Measurements from ENCODE around the gene ARF6. TPM values are rescaled to one million over a fixed set of nuclear protein-coding genes. Genes with fewer than 3 reads are reported as not detected.

The ARF6 gene
- total and polyA plus RNA-seq, 7 experiments from 2014 or later: 61.9 to 173 (median 90.6) TPM

DNA sequence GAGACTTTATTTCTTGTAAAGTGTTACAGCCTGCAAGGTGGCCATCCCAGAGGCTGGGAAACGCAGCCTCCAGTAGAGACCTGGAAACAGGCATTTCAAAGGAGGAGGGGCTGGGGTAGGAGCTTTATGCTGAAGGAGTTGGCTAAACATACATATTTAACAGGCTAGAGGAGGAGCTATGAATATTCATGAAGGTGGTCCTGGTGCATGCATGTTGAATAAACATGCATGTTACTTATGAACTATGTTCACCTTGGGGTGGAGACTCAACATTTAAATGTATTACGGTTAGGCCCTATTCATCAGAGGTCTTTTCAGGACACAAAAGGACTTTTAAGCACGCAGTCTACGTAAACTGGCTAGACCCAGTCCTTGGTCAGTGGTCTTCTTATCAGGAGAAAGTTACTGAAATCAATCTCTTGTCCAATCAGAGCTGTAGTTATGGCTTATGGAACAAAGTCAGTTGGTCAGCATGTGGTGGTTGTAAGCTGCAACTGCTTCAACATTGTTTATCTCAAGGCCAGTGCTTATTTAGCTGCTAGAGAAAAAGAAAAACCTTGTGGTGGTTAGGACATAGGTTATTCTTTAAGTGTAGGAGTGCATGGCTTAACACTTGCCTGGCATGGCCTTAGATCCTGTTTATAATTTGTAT, 11.4 kb upstream of the ARF6 start:
- Histone ChIP-seq H3K27me3 (ENCODE audit: control insufficient read depth in 2 of 2, insufficient read depth in 2 of 2, low read length in 2 of 2) (no peaks in the 10 kb centered on the region), H3K36me3 (ENCODE audit: control insufficient read depth in 2 of 3, insufficient read depth in 3 of 3, low read length in 3 of 3) (no peaks in the 10 kb centered on the region), H3K4me3 (ENCODE audit: low read length) (no peak overlapping the region), H3K4me1 (ENCODE audit: control insufficient read depth in 2 of 2, insufficient read depth in 2 of 2, low read length in 2 of 2) (peaks cover 0 to 6% of the 10 kb centered on the region in 2 donors), H3K9me3 (ENCODE audit: control insufficient read depth in 2 of 3, low read length in 3 of 3) (no peaks in the 10 kb centered on the region), H3K27ac (ENCODE audit: low read depth, low read length) (no peak overlapping the region)
- H3K9me3 Mint-ChIP-seq: no peaks in the 10 kb centered on the region
- peaks cover 0 to 3% (median 0%) of the 10 kb centered on the region in 5 donors for H3K36me3 Mint-ChIP-seq
- no peak overlapping the region for H3K4me3 Mint-ChIP-seq
- ChIA-PET CTCF (interaction anchor here (1.0 to 3.0 kb wide), 4 partner anchors 11 to 181 kb away, joined by 3 to 12 read pairs (median 7); partner anchors contain the start of gene ARF6), POLR2A (interaction anchor here (0.6 to 2.6 kb wide), 12 partner anchors 9 to 293 kb away, joined by 3 to 15 read pairs (median 4); no protein-coding TSS in a partner anchor)
- peak overlapping the region in 2 of 9 donors; percentile 16 to 25 for H3K27ac Mint-ChIP-seq
- H3K4me1 Mint-ChIP-seq: peaks cover 10 to 39% (median 12%) of the 10 kb centered on the region in 7 donors
- ATAC-seq (no peak), DNase-seq (no peak)
- no peaks in the 10 kb centered on the region for H3K27me3 Mint-ChIP-seq
- intact Hi-C loops (cut with micrococcal nuclease): no loop called here

- no peak overlapping the region for H3K4me3 Mint-ChIP-seq
- peaks cover 0 to 6% of the 10 kb centered on the region in 2 donors for H3K4me1 ChIP-seq (ENCODE audit: control insufficient read depth in 2 of 2, insufficient read depth in 2 of 2, low read length in 2 of 2)
- peak; percentile 26 for ATAC-seq
- no peak overlapping the region for H3K4me3 ChIP-seq (ENCODE audit: low read length)
- H3K27me3 Mint-ChIP-seq: no peaks in the 10 kb centered on the region
- H3K27ac ChIP-seq (ENCODE audit: low read depth, low read length): no peak overlapping the region
- DNase-seq: no peak
- POLR2A ChIA-PET: interaction anchor here (1.6 to 2.3 kb wide), 3 partner anchors 9 to 20 kb away, joined by 7 to 15 read pairs (median 9); no protein-coding TSS in a partner anchor
- CTCF ChIA-PET: no interaction called here
- H3K36me3 Mint-ChIP-seq: peaks cover 0 to 3% (median 0%) of the 10 kb centered on the region in 5 donors
- no peaks in the 10 kb centered on the region for H3K27me3 ChIP-seq (ENCODE audit: control insufficient read depth in 2 of 2, insufficient read depth in 2 of 2, low read length in 2 of 2)
- no peaks in the 10 kb centered on the region for H3K9me3 ChIP-seq (ENCODE audit: control insufficient read depth in 2 of 3, low read length in 3 of 3)
- intact Hi-C loops (cut with micrococcal nuclease): no loop called here
- H3K4me1 Mint-ChIP-seq: peaks cover 10 to 45% (median 12%) of the 10 kb centered on the region in 7 donors
- H3K36me3 ChIP-seq (ENCODE audit: control insufficient read depth in 2 of 3, insufficient read depth in 3 of 3, low read length in 3 of 3): no peaks in the 10 kb centered on the region
- no peak overlapping the region for H3K27ac Mint-ChIP-seq
- H3K9me3 Mint-ChIP-seq: no peaks in the 10 kb centered on the region
Measured at GRCh38 chr14:49882826-49883694, 9.8 kb upstream of the ARF6 start.

DNA sequence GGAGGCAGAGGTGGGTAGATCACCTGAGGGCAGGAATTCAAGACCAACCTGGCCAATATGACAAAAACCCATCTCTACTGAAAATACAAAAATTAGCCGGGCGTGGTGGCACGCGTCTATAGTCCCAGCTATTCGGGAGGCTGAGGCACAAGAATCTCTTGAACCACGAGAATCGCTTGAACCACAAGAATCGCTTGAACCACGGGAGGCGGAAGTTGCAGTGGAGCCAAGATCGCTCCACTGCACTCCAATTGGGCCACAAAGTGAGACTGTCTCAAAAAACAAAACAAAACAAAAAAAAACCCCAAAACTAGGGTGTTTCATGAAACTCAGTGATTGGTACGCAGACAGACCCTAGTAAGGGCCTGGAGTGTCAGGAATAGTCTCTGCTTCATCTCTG, 6.4 kb upstream of the ARF6 start:
- ATAC-seq: peak; percentile 12
- no peaks in the 10 kb centered on the region for H3K9me3 Mint-ChIP-seq
- no peaks in the 10 kb centered on the region for H3K27me3 Mint-ChIP-seq
- Histone ChIP-seq H3K4me3 (ENCODE audit: low read length) (no peak overlapping the region), H3K4me1 (ENCODE audit: control insufficient read depth in 2 of 2, insufficient read depth in 2 of 2, low read length in 2 of 2) (peaks cover 0 to under 1% of the 10 kb centered on the region in 2 donors), H3K9me3 (ENCODE audit: control insufficient read depth in 2 of 3, low read length in 3 of 3) (no peaks in the 10 kb centered on the region), H3K36me3 (ENCODE audit: control insufficient read depth in 2 of 3, insufficient read depth in 3 of 3, low read length in 3 of 3) (no peaks in the 10 kb centered on the region), H3K27ac (ENCODE audit: low read depth, low read length) (no peak overlapping the region), H3K27me3 (ENCODE audit: control insufficient read depth in 2 of 2, insufficient read depth in 2 of 2, low read length in 2 of 2) (no peaks in the 10 kb centered on the region)
- peak overlapping the region in 6 of 9 donors; percentile 29 to 65 (median 40) for H3K27ac Mint-ChIP-seq
- H3K36me3 Mint-ChIP-seq: peaks cover 0 to 3% (median 0%) of the 10 kb centered on the region in 5 donors
- DNase-seq: no peak
- H3K4me3 Mint-ChIP-seq: peak overlapping the region in 1 of 10 donors; percentile 13
- ChIA-PET CTCF (interaction anchor here (1.0 kb wide), 1 partner anchor 34 kb away, joined by 3 read pairs; the partner anchor contains the start of gene NEMF), POLR2A (interaction anchor here (1.1 kb wide), 1 partner anchor 85 kb away, joined by 3 read pairs; no protein-coding TSS in a partner anchor)
- intact Hi-C loops (cut with micrococcal nuclease): no loop called here
- peaks cover 0 to 29% (median under 1%) of the 10 kb centered on the region in 7 donors for H3K4me1 Mint-ChIP-seq

DNA sequence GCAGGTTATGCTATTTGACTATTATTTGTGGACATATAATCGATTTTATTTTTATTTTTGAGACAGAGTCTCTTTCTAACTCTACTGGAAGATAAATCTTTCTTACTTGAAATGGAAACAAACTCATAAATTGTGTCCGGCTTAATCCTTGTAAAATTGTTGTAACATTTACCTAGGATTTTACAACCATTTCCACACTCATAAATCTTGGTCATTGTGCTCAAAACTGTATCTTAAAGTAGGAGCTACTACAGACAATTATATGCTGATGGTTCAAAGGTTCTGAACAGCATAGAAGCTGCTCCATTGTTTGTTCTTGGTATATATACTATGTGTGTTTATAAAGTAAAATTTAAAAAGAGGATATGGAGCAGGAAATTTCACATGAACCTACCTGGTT, 4.6 kb upstream of the ARF6 start:
- no peaks in the 10 kb centered on the region for H3K9me3 ChIP-seq (ENCODE audit: control insufficient read depth in 2 of 3, low read length in 3 of 3)
- Mint-ChIP-seq H3K27me3 (no peaks in the 10 kb centered on the region), H3K36me3 (peaks cover 0 to 4% (median 4%) of the 10 kb centered on the region in 5 donors), H3K9me3 (peaks cover 0 to 4% (median 0%) of the 10 kb centered on the region in 11 donors), H3K27ac (peak overlapping the region in 1 of 9 donors; percentile 70), H3K4me1 (peaks cover 7 to 31% (median 10%) of the 10 kb centered on the region in 7 donors), H3K4me3 (no peak overlapping the region)
- peaks cover 0 to 5% (median 0%) of the 10 kb centered on the region in 3 experiments for H3K36me3 ChIP-seq (ENCODE audit: control insufficient read depth in 2 of 3, insufficient read depth in 3 of 3, low read length in 3 of 3)
- ChIA-PET CTCF (interaction anchor here (0.8 to 1.2 kb wide), 2 partner anchors 23 to 112 kb away, joined by 3 to 5 read pairs; no protein-coding TSS in a partner anchor), POLR2A (interaction anchor here (0.8 to 2.0 kb wide), 4 partner anchors 20 to 110 kb away, joined by 3 to 8 read pairs (median 4); no protein-coding TSS in a partner anchor)
- no peak for ATAC-seq
- intact Hi-C loops (cut with micrococcal nuclease): no loop called here
- no peaks in the 10 kb centered on the region for H3K27me3 ChIP-seq (ENCODE audit: control insufficient read depth in 2 of 2, insufficient read depth in 2 of 2, low read length in 2 of 2)
- DNase-seq: no peak
- no peak overlapping the region for H3K4me3 ChIP-seq (ENCODE audit: low read length)
- H3K27ac ChIP-seq (ENCODE audit: low read depth, low read length): no peak overlapping the region
- peaks cover 0 to 8% of the 10 kb centered on the region in 2 donors for H3K4me1 ChIP-seq (ENCODE audit: control insufficient read depth in 2 of 2, insufficient read depth in 2 of 2, low read length in 2 of 2)

DNA sequence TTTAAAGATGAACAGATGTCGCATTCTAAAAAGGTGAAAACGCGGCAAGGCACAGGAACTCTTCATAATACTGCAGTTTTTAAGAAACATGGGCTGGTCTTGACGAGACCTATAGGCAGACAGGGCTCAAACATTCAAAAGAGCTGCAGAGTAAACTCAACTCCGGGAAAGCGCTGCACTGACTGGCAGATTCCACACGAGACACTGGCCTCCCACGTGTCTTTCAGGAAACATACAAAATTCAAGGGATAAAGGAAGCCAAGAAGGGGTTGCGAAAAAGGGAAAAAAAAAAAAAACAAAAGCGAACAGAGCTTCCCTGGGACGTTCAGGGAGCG, 614 bp upstream of the ARF6 start:
- CTCF ChIA-PET: interaction anchor here (1.1 to 2.2 kb wide), 7 partner anchors 12 to 209 kb away, joined by 3 to 16 read pairs (median 5); partner anchors contain the start of gene NEMF
- H3K27me3 ChIP-seq (ENCODE audit: control insufficient read depth in 2 of 2, insufficient read depth in 2 of 2, low read length in 2 of 2): no peaks in the 10 kb centered on the region
- POLR2A ChIA-PET: interaction anchor here (0.6 to 4.5 kb wide), 39 partner anchors 10 to 504 kb away, joined by 3 to 62 read pairs (median 6); partner anchors contain the start of genes CDKL1, NEMF and VCPKMT
- Mint-ChIP-seq H3K9me3 (peaks cover 0 to 4% (median 0%) of the 10 kb centered on the region in 11 donors), H3K27me3 (no peaks in the 10 kb centered on the region), H3K36me3 (peaks cover 15 to 38% (median 33%) of the 10 kb centered on the region in 5 donors), H3K27ac (peak overlapping the region; percentile 98 to 100 (median 99)), H3K4me3 (peak overlapping the region; percentile 95 to 100 (median 98)), H3K4me1 (peaks cover 23 to 38% (median 37%) of the 10 kb centered on the region in 7 donors)
- intact Hi-C loops (cut with micrococcal nuclease): loop anchor here (1.0 to 2.0 kb wide), 13 partner anchors 13 to 224 kb away; partner anchors contain the start of genes KLHDC2 (in 1 of the 2) and VCPKMT (in 1 of the 2)
- peak overlapping the region; percentile 97 for H3K27ac ChIP-seq (ENCODE audit: low read depth, low read length)
- ATAC-seq: peak; percentile 60
- peaks cover 7 to 15% (median 10%) of the 10 kb centered on the region in 3 experiments for H3K36me3 ChIP-seq (ENCODE audit: control insufficient read depth in 2 of 3, insufficient read depth in 3 of 3, low read length in 3 of 3)
- H3K9me3 ChIP-seq (ENCODE audit: control insufficient read depth in 2 of 3, low read length in 3 of 3): no peaks in the 10 kb centered on the region
- H3K4me1 ChIP-seq (ENCODE audit: control insufficient read depth in 2 of 2, insufficient read depth in 2 of 2, low read length in 2 of 2): peaks cover 6 to 13% of the 10 kb centered on the region in 2 donors
- peak in 7 of 9 donors; percentile 65 to 77 (median 71) for DNase-seq
- peak overlapping the region; percentile 68 for H3K4me3 ChIP-seq (ENCODE audit: low read length)

All from naive thymus-derived CD4-positive, alpha-beta T cell (primary cell).